Esophagus mucosa (tissue), 1 donor: ENCODE data around the gene MEP1B. TPM values are rescaled to one million over a fixed set of nuclear protein-coding genes. Genes with fewer than 3 reads are reported as not detected.
"Not testable (repeated sequence)": the region's sequence is repeated elsewhere in the genome, so short reads cannot be mapped to it uniquely, and the experiment has no call there.

Source experiments
- ATAC-seq: fragments of 200-7000 bp; cut with Tn5 transposase; one replicate; pipeline ENCODE4 v1.9.1; 2020
- total RNA-seq: library from RNA; stranded (reverse); gene quantifications from one replicate; pipeline ENCODE4 v1.2.4, GENCODE V29; 2023
- donor health status: DM: yes; HTN: yes; CAD: no.

The MEP1B gene
- total RNA-seq, result not detected

DNA sequence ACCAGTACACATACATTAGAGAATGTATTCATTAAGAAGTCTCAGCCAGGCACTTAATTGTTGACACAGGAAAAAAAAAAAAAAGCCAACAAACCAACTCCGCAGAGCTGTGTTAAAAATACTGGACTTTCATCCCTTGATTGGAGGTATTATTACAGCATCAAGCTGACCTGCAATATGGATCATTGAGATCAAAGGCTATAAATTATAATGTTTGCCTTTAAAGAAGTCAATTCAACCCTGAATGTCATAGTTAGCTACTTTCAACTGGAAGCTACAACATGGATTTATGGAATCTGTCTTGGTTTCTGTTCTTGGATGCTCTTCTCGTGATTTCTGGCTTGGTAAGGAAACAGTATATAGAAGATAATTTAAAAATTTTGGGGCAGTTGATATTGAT lies at the start of gene MEP1B:
Gene MEP1B, plus strand, starts transcription at position 250 of the 400 bp plus-strand sequence. Its CDS starts 32 bp downstream, at position 282.
- no peak for ATAC-seq

DNA sequence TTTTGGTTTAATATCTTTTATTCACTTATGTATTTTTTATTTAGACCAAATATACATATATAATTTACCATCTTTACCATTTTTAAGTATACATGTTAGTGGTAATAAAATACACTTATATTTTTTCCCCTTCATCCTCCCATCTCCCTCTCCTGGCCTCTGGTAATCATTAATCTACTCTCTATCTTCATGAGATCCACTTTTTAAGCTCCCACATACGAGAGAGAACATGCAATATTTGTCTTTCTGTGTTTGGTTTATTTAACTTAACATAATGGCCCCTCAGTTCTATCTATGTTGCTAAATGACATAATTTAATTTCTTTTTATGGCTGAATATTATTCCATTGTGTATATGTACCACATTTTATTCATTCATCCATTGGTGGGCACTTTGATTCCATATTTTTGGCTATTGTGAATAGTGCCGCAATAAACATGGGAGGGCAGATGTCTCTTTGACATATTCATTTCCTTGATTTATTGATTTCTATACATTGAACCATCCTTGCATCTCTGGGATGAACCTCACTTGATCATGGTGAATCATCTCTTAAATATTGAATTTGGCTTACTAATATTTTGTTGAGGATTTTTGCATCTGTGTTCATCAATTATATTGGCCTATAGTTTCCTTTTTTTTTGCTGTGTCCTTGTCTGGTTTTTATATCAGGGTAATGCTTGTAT lies 41.5 kb upstream of the MEP1B start:
- ATAC-seq, result no peak

- no peak for ATAC-seq
These were observed 37.0 kb upstream of the MEP1B start for GRCh38 chr18:32152705-32153448.

- no peak for ATAC-seq
These were observed 33.0 kb upstream of the MEP1B start for GRCh38 chr18:32156855-32157254.

DNA sequence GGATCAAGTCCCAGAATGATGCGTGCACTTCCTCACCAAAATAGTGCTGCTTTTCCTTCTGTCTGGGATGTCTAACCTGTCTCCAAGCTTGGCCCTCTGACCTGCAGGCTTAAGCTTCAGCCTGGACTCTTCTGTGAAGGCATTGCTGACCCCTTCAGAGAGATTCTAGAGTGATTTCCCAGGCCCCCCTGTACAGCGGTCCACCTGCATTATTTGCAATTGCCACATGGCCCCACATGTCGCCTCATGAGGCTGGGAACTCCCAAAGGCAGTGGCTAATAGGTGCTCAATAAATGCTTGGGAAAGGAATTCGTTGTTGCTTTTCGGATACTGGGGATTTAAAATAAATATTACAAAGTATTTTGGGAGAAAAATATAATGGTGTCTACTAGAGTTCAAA lies 32.3 kb upstream of the MEP1B start:
- ATAC-seq, result no peak

DNA sequence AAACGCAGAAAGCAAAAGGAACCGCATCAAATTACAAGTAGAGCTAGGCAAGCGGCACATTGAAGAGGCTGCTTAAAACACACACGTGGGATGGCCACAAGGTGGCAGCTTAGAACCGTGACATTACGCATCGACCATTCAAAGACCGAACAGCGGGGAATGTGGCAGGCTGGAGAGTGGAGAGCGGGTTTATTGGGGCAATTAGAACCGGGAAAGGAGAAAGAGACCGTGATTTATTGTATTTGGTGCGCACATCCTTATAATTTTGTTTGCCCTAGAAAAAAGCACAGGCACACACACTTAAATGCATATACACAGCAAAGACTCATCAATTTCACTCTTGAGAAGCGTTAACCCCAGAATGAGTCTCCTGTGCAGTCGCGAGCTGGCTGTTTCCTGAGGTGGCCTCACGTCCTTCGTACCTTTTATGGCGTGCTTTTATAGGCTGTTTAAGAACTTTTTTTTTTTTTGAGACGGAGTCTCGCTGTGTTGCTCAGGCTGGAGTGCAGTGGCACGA lies 31.7 kb upstream of the MEP1B start:
- peak; percentile 95 for ATAC-seq

- not testable (repeated sequence) for ATAC-seq
These were observed 31.2 kb upstream of the MEP1B start for GRCh38 chr18:32158631-32159030.

GRCh38 chr18:32160547-32160946 lies 29.3 kb upstream of the MEP1B start:
- peak; percentile 31 for ATAC-seq

- ATAC-seq, result no peak
These were observed 21.7 kb upstream of the MEP1B start for GRCh38 chr18:32167980-32168730.

DNA sequence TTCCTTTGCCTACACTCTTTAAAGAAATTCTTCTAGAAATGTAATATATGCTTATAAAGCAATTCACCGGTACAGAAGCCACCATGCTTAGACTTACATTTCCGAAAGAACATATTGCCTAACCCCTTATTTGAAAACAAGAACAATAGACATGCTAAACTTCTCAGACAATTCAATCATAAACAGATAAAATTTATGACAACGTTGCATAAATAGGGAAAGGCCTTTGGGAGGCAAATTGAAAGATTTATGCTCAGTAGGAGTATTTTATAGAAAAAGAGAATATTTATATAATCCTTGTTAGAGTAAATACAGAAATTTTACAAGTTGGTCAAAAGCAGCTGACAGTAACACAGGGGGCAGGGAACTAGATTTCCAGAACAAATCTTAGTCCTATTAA lies 16.2 kb upstream of the MEP1B start:
- no peak for ATAC-seq

DNA sequence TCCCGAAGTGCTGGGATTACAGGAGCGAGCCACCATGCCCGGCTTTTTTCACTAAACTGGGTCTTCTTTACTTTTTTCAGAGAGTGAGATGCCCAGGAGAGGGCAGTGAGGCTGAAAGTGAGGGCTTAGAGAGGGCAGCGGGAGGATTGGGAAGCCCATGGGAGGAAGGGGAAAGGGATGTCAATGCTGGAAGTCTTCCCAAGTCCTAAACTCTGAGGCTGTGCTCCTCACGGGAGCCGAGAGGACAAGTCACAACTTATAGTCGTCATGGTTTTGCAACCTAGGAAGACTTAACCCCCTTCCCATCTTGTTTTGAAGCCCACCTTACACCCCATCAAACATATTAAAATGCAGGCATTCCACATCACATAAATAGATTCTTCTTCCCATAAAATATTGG lies 15.1 kb upstream of the MEP1B start:
- no peak for ATAC-seq

DNA sequence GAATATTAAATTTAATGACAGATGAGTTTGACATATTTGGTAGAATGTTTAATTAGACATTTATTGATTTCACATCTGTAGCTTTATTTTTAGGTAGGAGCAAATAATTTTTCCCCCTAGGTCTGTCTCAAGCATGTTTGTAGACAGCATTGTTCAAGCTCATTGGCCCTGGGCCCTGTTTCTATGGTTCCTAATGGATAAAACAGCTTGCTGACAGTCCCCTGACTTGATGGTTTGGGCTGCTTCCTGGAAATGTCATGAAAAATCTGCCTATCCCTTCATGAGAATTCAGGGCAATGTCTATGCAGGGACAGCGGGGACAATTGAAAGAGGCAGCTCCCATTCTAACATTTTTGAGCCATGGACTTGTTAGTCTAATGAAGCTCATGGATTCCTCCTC lies 14.6 kb upstream of the MEP1B start:
- ATAC-seq, result no peak

DNA sequence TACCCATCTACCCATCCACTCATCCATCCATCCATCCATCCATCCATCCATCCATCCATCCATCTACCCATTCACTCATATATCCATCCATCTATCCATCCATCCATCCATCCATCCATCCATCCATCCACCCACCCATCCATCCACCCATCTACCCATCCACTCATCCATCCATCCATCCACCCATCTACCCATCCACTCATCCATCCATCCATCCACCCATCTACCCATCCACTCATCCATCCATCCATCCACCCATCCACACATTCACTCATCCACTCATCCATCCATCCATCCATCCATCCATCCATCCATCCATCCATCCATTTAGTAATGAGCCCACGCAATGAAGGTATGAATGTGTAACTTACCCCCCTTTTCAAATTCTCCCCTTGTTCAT lies 13.1 kb upstream of the MEP1B start:
- ATAC-seq, result not testable (repeated sequence)

GRCh38 chr18:32177530-32177929 lies 12.3 kb upstream of the MEP1B start:
- no peak for ATAC-seq

DNA sequence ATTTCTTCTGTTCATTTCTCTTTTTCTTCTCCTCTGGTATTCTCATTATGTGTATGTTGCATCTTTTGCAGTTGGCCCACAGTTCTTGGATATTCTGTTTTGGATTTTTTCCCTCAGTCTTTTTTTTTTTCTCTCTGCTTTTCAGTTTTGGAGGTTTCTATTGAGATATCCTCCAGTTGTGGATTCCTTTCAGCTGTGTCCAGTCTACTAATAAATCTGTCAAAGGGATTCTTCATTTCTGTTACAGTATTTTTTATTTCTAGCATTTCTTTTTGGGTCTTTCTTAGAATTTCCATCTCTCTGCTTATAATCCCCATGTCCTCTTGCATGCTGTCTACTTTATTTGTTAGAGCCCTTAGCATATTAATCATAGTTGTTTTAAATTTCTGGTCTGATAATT lies 6.3 kb upstream of the MEP1B start:
- ATAC-seq, result no peak

DNA sequence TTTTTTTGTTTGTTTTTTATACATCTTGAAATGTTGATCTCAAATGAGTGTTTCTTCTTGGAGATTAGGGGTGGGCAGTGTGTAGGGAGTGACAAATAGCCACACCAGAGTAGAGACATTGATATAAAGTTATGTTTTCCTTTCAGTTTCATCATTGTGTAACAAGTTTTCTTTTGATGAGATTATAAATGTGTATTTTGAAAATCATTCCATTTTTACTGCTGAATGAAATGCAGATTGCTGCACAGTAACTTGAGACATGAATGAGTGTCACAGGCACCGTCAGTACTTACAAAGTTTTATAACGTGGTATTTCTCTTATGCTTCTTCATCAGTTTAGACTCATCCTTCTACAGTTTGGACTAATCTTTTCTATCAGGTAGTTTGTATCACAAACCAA lies 370 bp downstream of the MEP1B start:
- no peak for ATAC-seq

DNA sequence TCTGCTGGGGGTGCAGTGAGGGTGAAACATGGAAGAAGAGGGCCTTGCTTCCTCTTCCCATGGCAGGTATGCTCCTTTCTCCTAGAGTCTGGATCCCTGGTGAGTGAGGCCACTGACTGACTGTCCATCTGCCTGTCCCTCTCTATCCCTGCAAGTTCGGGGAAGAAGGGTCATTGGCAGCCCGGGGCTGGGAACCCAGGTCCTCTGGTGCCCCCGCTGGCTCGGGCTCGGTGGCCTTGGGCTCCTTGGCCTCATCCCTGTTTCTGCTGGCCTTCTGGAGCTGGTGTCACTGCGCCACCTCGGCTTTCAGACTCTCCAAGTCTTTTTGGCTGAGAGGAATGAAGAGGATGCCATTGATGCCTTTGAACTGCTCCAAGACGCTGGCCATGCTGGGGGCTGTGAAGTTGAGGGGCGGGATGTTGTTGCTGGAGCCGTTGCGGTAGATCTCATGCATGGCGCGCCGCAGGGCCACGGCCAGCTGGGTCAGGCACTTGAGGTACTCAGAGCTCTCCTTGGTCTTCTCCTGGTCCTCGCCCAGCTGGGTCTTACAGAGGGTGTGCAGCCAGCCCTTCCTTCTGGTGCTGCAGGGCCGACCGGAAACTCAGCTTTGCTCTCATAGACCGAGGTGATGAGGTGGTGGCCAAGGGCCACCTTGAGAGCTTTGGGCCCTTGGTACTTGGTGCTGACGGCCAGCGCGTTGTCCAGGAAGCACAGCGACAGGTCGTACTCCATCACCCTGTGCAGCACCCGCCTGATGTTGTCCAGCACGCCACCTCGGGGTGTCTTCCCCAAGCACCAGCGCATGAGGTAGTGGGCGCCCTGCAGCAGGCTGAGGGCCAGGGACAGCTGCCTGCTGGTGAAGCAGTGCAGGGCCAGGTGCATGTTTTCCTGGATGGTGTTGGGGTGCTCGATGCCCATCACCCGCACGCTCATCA lies 6.3 kb downstream of the MEP1B start:
- ATAC-seq, result no peak

- no peak for ATAC-seq
These were observed 10.9 kb downstream of the MEP1B start for GRCh38 chr18:32200766-32201165.

GRCh38 chr18:32201948-32202672 lies 12.3 kb downstream of the MEP1B start:
- ATAC-seq, result no peak

DNA sequence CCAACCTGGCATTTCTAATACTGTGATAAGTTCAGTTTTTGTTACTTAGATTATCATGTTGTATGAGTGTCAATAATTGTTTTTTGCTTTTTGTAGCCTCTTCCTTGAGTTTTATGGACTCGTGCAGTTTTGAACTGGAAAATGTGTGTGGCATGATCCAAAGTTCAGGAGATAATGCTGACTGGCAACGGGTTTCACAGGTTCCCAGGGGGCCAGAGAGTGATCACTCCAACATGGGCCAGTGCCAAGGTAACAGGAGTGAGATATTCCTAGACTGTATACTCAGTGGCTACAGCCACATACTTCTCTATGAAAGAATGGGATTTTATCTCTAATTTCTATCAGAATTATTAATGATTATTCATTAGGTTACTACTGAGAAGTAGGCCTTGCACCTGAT lies 18.2 kb downstream of the MEP1B start:
- no peak for ATAC-seq

GRCh38 chr18:32208577-32208976 lies 18.7 kb downstream of the MEP1B start:
- ATAC-seq, result no peak
